PC-9 (cell line): ENCODE results near the gene INPP4A. TPM values are rescaled to one million over a fixed set of nuclear protein-coding genes. Genes with fewer than 3 reads are reported as not detected.
"Not testable (repeated sequence)": the region's sequence is repeated elsewhere in the genome, so short reads cannot be mapped to it uniquely, and the experiment has no call there.

Experiments
- BruUV-seq: library from RNA; stranded (reverse); fragments of 400-500 nt; replicated peaks from 2 replicates; lab custom pipeline; 2021; lab: Mats Ljungman, UMichigan
- CTCF ChIA-PET: fragments of 300-600 bp; sonication (Branson Sonifier 250); formaldehyde crosslinking; loops from one replicate; lab custom pipeline; 2022; ENCODE audit warnings: antibody characterized with exemption; lab: Charles Lee
- POLR2A ChIA-PET: fragments of 300-600 bp; sonication (Branson Sonifier 250); formaldehyde crosslinking; loops from one replicate; lab custom pipeline; 2022; ENCODE audit warnings: antibody characterized with exemption; ENCODE audit not compliant: unreplicated experiment; lab: Charles Lee
- DNase-seq, 2 experiments: peaks; one replicate each; pipeline versions ENCODE4 v3.0.0 to v3.0.0-alpha.2; 2015 to 2022; ENCODE audit warnings: mixed read lengths in 1 of 2
- H2AFZ ChIP-seq: fragments of 200-600 bp; sonication (generic); 2 replicates; pipeline ENCODE4 v1.8.1; 2017; ENCODE audit warnings: antibody characterized with exemption
- H3F3A ChIP-seq: fragments of 200-600 bp; sonication (generic); 2 replicates; pipeline ENCODE4 v1.8.1; 2017; ENCODE audit warnings: antibody characterized with exemption, mild to moderate bottlenecking, low read depth; ENCODE audit not compliant: insufficient read depth
- H3K27ac ChIP-seq: fragments of 200-600 bp; sonication (generic); 2 replicates; pipeline ENCODE4 v1.6.1; 2016; ENCODE audit warnings: mixed run types
- H3K27me3 ChIP-seq: fragments of 200-600 bp; sonication (generic); 2 replicates; pipeline ENCODE4 v1.6.1; 2016; ENCODE audit warnings: low read depth, mixed run types; ENCODE audit not compliant: insufficient read depth
- H3K36me3 ChIP-seq: fragments of 200-600 bp; sonication (generic); 2 replicates; pipeline ENCODE4 v1.6.1; 2016; ENCODE audit warnings: low read depth, mixed run types
- H3K4me1 ChIP-seq: fragments of 200-600 bp; sonication (generic); replicated peaks from 2 replicates; pipeline ENCODE4 v1.6.1; 2016; ENCODE audit warnings: mixed run types; ENCODE audit not compliant: insufficient read depth
- H3K4me2 ChIP-seq: fragments of 200-600 bp; sonication (generic); 2 replicates; pipeline ENCODE4 v1.6.1; 2017; ENCODE audit warnings: mixed run types
- H3K4me3 ChIP-seq: fragments of 200-600 bp; sonication (generic); 2 replicates; pipeline ENCODE4 v1.6.1; 2016; ENCODE audit warnings: mixed run types
- H3K79me2 ChIP-seq: fragments of 200-600 bp; sonication (generic); 2 replicates; pipeline ENCODE4 v1.6.1; 2017; ENCODE audit warnings: low read depth, mixed run types
- H3K9me2 ChIP-seq: fragments of 200-600 bp; sonication (generic); 2 replicates; pipeline ENCODE4 v1.8.1; 2017; ENCODE audit warnings: mild to moderate bottlenecking; ENCODE audit not compliant: insufficient read depth
- H3K9me3 ChIP-seq: fragments of 200-600 bp; sonication (generic); 2 replicates; pipeline ENCODE4 v1.8.1; 2016; ENCODE audit warnings: low read depth; ENCODE audit not compliant: insufficient read depth
- H4K20me1 ChIP-seq: fragments of 200-600 bp; sonication (generic); 2 replicates; pipeline ENCODE4 v1.8.1; 2017; ENCODE audit not compliant: insufficient read depth
- CTCF ChIP-seq: fragments of 200-600 bp; sonication (generic); conservative IDR thresholded peaks from 2 replicates; pipeline ENCODE4 v1.6.1; 2017; ENCODE audit warnings: mixed run types, antibody characterized with exemption, mild to moderate bottlenecking, moderate library complexity
- EZH2 ChIP-seq: fragments of 200-600 bp; sonication (generic); IDR thresholded peaks from 2 replicates; pipeline ENCODE4 v1.8.0; 2017; ENCODE audit warnings: antibody characterized with exemption, low read depth
- intact Hi-C: fragments of 100-400 bp; cut with micrococcal nuclease; formaldehyde crosslinking; loops from one replicate; pipeline ENCODE4 v1.10.0; 2022; ENCODE audit not compliant: unreplicated experiment
- total RNA-seq: library from RNA; stranded (reverse); gene quantifications from 2 replicates; pipeline ENCODE4 v1.2.3, GENCODE V29; 2021

The INPP4A gene
- total RNA-seq, 1 experiment from 2014 or later, result 52.9 TPM

- no peak overlapping the region for H3K27ac ChIP-seq
- no peak for DNase-seq
- CTCF ChIA-PET, result no interaction called here
- no peaks in the 10 kb centered on the region for H3K9me2 ChIP-seq
- no peak for TF ChIP-seq CTCF
- no peaks in the 10 kb centered on the region for H3K9me3 ChIP-seq
- no peaks in the 10 kb centered on the region for H3K79me2 ChIP-seq
- no peaks in the 10 kb centered on the region for H3F3A ChIP-seq
- POLR2A ChIA-PET, result no interaction called here
- H3K4me1 ChIP-seq, result no peaks in the 10 kb centered on the region
- H3K36me3 ChIP-seq, result no peaks in the 10 kb centered on the region
- H2AFZ ChIP-seq, result no peak overlapping the region
- no TSS peak for BruUV-seq
- no peaks in the 10 kb centered on the region for H4K20me1 ChIP-seq
- no peak overlapping the region for H3K4me2 ChIP-seq
- intact Hi-C loops, result no loop called here
- no peak overlapping the region for H3K4me3 ChIP-seq
- no peaks in the 10 kb centered on the region for H3K27me3 ChIP-seq
Measured at GRCh38 chr2:98589489-98589888, 144.8 kb downstream of the INPP4A start.

GRCh38 chr2:98592565-98592964, 147.9 kb downstream of the INPP4A start:
- DNase-seq, result no peak
- POLR2A ChIA-PET, result no interaction called here
- Histone ChIP-seq H3K4me2 (no peak overlapping the region), H3K36me3 (no peaks in the 10 kb centered on the region), H3K4me3 (no peak overlapping the region), H3K9me3 (no peaks in the 10 kb centered on the region), H3K79me2 (no peaks in the 10 kb centered on the region), H3K4me1 (no peaks in the 10 kb centered on the region), H3K27ac (no peak overlapping the region), H3K9me2 (no peaks in the 10 kb centered on the region), H3K27me3 (no peaks in the 10 kb centered on the region), H4K20me1 (no peaks in the 10 kb centered on the region), H2AFZ (no peak overlapping the region), H3F3A (peaks cover 5% of the 10 kb centered on the region; the same call in 1 of the 2 replicates)
- BruUV-seq, result no TSS peak
- CTCF ChIA-PET, result no interaction called here
- intact Hi-C loops, result no loop called here
- TF ChIP-seq EZH2, result no peak
- TF ChIP-seq CTCF, result no peak

- CTCF ChIA-PET, intact Hi-C loops, H3K9me2 ChIP-seq, POLR2A ChIA-PET, H3K9me3 ChIP-seq, H4K20me1 ChIP-seq, H3K27ac ChIP-seq, H3K27me3 ChIP-seq, H3K36me3 ChIP-seq, H3K4me2 ChIP-seq, H3K79me2 ChIP-seq, H3K4me3 ChIP-seq, BruUV-seq, H2AFZ ChIP-seq, DNase-seq: not testable (repeated sequence)
- Histone ChIP-seq H3K4me1 (peaks cover 15% of the 10 kb centered on the region), H3F3A (peaks cover 19% of the 10 kb centered on the region)
Measured at GRCh38 chr2:98594665-98595064, 150.0 kb downstream of the INPP4A start.

DNA sequence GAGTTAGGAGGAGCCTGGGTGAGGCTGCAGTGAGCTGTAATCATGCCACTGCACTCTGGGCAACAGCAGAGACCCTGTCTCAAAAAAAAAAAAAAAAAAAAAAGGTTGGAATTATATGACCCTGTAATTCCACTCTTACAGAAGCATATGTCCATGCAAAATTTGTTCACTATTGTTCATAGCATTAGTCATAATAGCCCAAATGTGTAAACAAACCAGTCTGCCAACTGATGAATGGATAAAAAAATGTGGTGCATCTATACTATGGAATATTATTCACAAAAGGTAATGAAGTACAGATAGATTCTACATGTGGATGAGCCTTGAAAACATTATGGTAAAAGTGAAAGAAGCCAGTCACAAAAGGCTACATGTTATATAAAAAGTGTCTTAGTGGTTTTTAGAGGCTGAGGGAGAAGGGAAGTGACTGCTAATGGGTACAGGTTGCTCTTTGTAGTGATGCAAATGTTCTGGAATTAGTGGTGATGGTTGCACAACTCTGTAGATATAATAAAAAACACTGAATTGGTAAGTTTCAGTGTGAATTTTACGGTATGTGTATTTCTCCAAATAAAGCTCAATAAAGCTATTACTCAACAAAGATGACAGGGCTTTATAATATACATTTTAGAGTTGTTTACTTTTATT, 154.2 kb downstream of the INPP4A start:
- ChIA-PET POLR2A (no interaction called here), CTCF (no interaction called here)
- no peak overlapping the region for H3K4me3 ChIP-seq
- peaks cover 30% of the 10 kb centered on the region for H3F3A ChIP-seq
- intact Hi-C loops, result no loop called here
- no peak overlapping the region for H2AFZ ChIP-seq
- H3K27me3 ChIP-seq, result no peaks in the 10 kb centered on the region
- peaks cover 17% of the 10 kb centered on the region for H3K4me1 ChIP-seq
- H3K9me2 ChIP-seq, result no peaks in the 10 kb centered on the region
- peaks cover 25% of the 10 kb centered on the region for H3K36me3 ChIP-seq
- TF ChIP-seq CTCF (no peak), EZH2 (no peak)
- H3K27ac ChIP-seq, result peak overlapping the region; percentile 6; the same call in 1 of the 2 replicates
- BruUV-seq, result no TSS peak
- no peaks in the 10 kb centered on the region for H3K9me3 ChIP-seq
- DNase-seq, result peak in 1 of 2 experiments; percentile 79
- H4K20me1 ChIP-seq, result peaks cover 9% of the 10 kb centered on the region; the same call in 1 of the 2 replicates
- H3K79me2 ChIP-seq, result no peaks in the 10 kb centered on the region
- no peak overlapping the region for H3K4me2 ChIP-seq
